GM13977 (cell line): ENCODE results near the gene TUBGCP4.

Experiments used
- DNase-seq: peaks from one replicate; pipeline ENCODE4 v3.0.0; 2012; ENCODE audit warnings: low spot score
- in situ Hi-C: fragments of 300-500 bp; cut with MboI; formaldehyde crosslinking; loops from one replicate; pipeline ENCODE4 v1.12.0; 2022; ENCODE audit warnings: low sequenced_read_pairs, low pct_unique_long_range_greater_than_20kb, mixed read lengths, inconsistent platforms; ENCODE audit not compliant: unreplicated experiment
- TF ChIP-seq, protein P1 (sequence below): IDR thresholded peaks from 2 replicates; pipeline ENCODE4 v1.5.1; 2012; ENCODE audit warnings: mild to moderate bottlenecking, control low read depth; ENCODE audit not compliant: insufficient read depth; ENCODE audit errors: extremely low read depth, missing control alignments

Gene TUBGCP4

DNA sequence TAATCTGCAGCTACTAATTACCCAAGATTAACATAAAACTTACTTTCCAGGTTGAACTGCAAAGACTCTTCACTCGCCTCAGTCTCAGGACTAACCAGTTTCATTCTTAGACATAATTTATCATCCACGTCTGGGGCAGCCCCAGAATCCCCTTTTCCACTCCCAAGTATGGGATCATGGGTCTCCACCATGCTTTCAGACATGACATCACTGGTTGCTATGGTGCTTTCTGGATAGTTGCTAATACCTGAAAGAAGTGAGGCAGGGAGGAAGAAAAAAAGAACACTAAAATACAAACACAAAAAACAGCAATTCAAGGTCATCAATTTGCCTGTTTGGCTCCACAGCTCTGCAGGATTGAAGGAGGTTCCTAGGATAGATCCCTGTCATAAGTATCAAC, 75.4 kb downstream of the TUBGCP4 start:
- TF ChIP-seq, protein P1, sequence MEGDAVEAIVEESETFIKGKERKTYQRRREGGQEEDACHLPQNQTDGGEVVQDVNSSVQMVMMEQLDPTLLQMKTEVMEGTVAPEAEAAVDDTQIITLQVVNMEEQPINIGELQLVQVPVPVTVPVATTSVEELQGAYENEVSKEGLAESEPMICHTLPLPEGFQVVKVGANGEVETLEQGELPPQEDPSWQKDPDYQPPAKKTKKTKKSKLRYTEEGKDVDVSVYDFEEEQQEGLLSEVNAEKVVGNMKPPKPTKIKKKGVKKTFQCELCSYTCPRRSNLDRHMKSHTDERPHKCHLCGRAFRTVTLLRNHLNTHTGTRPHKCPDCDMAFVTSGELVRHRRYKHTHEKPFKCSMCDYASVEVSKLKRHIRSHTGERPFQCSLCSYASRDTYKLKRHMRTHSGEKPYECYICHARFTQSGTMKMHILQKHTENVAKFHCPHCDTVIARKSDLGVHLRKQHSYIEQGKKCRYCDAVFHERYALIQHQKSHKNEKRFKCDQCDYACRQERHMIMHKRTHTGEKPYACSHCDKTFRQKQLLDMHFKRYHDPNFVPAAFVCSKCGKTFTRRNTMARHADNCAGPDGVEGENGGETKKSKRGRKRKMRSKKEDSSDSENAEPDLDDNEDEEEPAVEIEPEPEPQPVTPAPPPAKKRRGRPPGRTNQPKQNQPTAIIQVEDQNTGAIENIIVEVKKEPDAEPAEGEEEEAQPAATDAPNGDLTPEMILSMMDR = no peak
- DNase-seq = no peak
- in situ Hi-C loops = no loop called here

DNA sequence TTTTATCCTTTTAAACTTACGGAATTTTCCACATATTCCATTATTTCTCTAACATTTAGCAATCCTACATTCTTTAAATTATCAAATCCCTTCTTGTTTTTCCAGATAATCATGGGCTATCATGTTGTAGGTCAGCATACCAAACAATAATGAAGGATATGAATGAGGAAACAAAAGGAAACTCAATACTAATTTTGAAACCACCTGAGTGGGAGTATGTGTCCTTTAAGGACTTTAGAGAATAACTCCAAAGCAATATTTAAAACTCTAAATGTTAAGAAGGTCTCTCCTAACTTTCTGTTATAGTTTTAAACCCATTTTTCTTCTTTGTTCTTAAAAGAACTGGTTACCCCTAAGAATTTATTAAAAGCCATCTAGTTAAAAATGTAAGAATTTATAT, 79.1 kb downstream of the TUBGCP4 start:
- in situ Hi-C loops = no loop called here
- TF ChIP-seq, protein P1 = no peak
- no peak for DNase-seq
